Measurements from ENCODE around the gene COL4A2.
A peak's percentile ranks its signal among the peaks of the same experiment; 100 is the strongest.

The COL4A2 gene

GRCh38 chr13:110299283-110299840, 7.7 kb upstream of the COL4A2 start:
- Histone ChIP-seq H3K9me3 (ENCODE audit: low read length) (no peaks in the 10 kb centered on the region), H2AFZ (ENCODE audit: low read depth, low read length) (no peak overlapping the region), H3K4me1 (ENCODE audit: insufficient read depth, low read length) (peaks cover 6% of the 10 kb centered on the region), H3K4me3 (ENCODE audit: low read length) (no peak overlapping the region), H3K36me3 (ENCODE audit: insufficient read depth, low read length) (no peaks in the 10 kb centered on the region), H3K27me3 (ENCODE audit: insufficient read depth, low read length) (no peaks in the 10 kb centered on the region)

- H3K4me1 ChIP-seq (ENCODE audit: insufficient read depth, low read length) = peaks cover 9% of the 10 kb centered on the region
Measured at GRCh38 chr13:110300090-110300815, 6.8 kb upstream of the COL4A2 start.

GRCh38 chr13:110301083-110301482, 6.0 kb upstream of the COL4A2 start:
- H3K9me3 ChIP-seq (ENCODE audit: low read length) = no peaks in the 10 kb centered on the region
- no peaks in the 10 kb centered on the region for H3K36me3 ChIP-seq (ENCODE audit: insufficient read depth, low read length)
- H3K4me1 ChIP-seq (ENCODE audit: insufficient read depth, low read length) = peaks cover 16% of the 10 kb centered on the region
- no peak overlapping the region for H3K4me3 ChIP-seq (ENCODE audit: low read length)
- no peaks in the 10 kb centered on the region for H3K27me3 ChIP-seq (ENCODE audit: insufficient read depth, low read length)
- H2AFZ ChIP-seq (ENCODE audit: low read depth, low read length) = no peak overlapping the region

More at GRCh38 chr13:110300090-110300815, 6.8 kb upstream of the COL4A2 start:
- H2AFZ ChIP-seq (ENCODE audit: low read depth, low read length) = no peak overlapping the region
- no peaks in the 10 kb centered on the region for H3K36me3 ChIP-seq (ENCODE audit: insufficient read depth, low read length)
- no peaks in the 10 kb centered on the region for H3K27me3 ChIP-seq (ENCODE audit: insufficient read depth, low read length)
- no peaks in the 10 kb centered on the region for H3K9me3 ChIP-seq (ENCODE audit: low read length)
- H3K4me3 ChIP-seq (ENCODE audit: low read length) = no peak overlapping the region

- Histone ChIP-seq H3K9me3 (ENCODE audit: low read length) (no peaks in the 10 kb centered on the region), H3K36me3 (ENCODE audit: insufficient read depth, low read length) (no peaks in the 10 kb centered on the region), H2AFZ (ENCODE audit: low read depth, low read length) (no peak overlapping the region), H3K4me3 (ENCODE audit: low read length) (no peak overlapping the region), H3K27me3 (ENCODE audit: insufficient read depth, low read length) (no peaks in the 10 kb centered on the region), H3K4me1 (ENCODE audit: insufficient read depth, low read length) (peaks cover 13% of the 10 kb centered on the region)
Measured at GRCh38 chr13:110301606-110302553, 5.2 kb upstream of the COL4A2 start.

- Histone ChIP-seq H3K4me3 (ENCODE audit: low read length) (no peak overlapping the region), H3K36me3 (ENCODE audit: insufficient read depth, low read length) (no peaks in the 10 kb centered on the region), H2AFZ (ENCODE audit: low read depth, low read length) (no peak overlapping the region), H3K9me3 (ENCODE audit: low read length) (no peaks in the 10 kb centered on the region), H3K27me3 (ENCODE audit: insufficient read depth, low read length) (no peaks in the 10 kb centered on the region), H3K4me1 (ENCODE audit: insufficient read depth, low read length) (peaks cover 13% of the 10 kb centered on the region)
Measured at GRCh38 chr13:110302997-110303396, 4.1 kb upstream of the COL4A2 start.

GRCh38 chr13:110303644-110304043, 3.4 kb upstream of the COL4A2 start:
- Histone ChIP-seq H2AFZ (ENCODE audit: low read depth, low read length) (no peak overlapping the region), H3K9me3 (ENCODE audit: low read length) (no peaks in the 10 kb centered on the region), H3K4me1 (ENCODE audit: insufficient read depth, low read length) (peaks cover 15% of the 10 kb centered on the region), H3K4me3 (ENCODE audit: low read length) (no peak overlapping the region), H3K36me3 (ENCODE audit: insufficient read depth, low read length) (no peaks in the 10 kb centered on the region), H3K27me3 (ENCODE audit: insufficient read depth, low read length) (no peaks in the 10 kb centered on the region)

GRCh38 chr13:110304256-110304655, 2.8 kb upstream of the COL4A2 start:
- Histone ChIP-seq H3K9me3 (ENCODE audit: low read length) (no peaks in the 10 kb centered on the region), H3K36me3 (ENCODE audit: insufficient read depth, low read length) (no peaks in the 10 kb centered on the region), H3K4me3 (ENCODE audit: low read length) (no peak overlapping the region), H3K27me3 (ENCODE audit: insufficient read depth, low read length) (no peaks in the 10 kb centered on the region), H2AFZ (ENCODE audit: low read depth, low read length) (no peak overlapping the region), H3K4me1 (ENCODE audit: insufficient read depth, low read length) (peaks cover 21% of the 10 kb centered on the region)

GRCh38 chr13:110305001-110305400, 2.1 kb upstream of the COL4A2 start:
- Histone ChIP-seq H3K36me3 (ENCODE audit: insufficient read depth, low read length) (peaks cover 1% of the 10 kb centered on the region), H3K4me1 (ENCODE audit: insufficient read depth, low read length) (peaks cover 23% of the 10 kb centered on the region), H3K4me3 (ENCODE audit: low read length) (no peak overlapping the region)

GRCh38 chr13:110305544-110305943, 1.5 kb upstream of the COL4A2 start:
- H3K9me3 ChIP-seq (ENCODE audit: low read length) = no peaks in the 10 kb centered on the region
- no peak overlapping the region for H2AFZ ChIP-seq (ENCODE audit: low read depth, low read length)
- H3K36me3 ChIP-seq (ENCODE audit: insufficient read depth, low read length) = peaks cover 4% of the 10 kb centered on the region
- H3K27me3 ChIP-seq (ENCODE audit: insufficient read depth, low read length) = no peaks in the 10 kb centered on the region
- peaks cover 23% of the 10 kb centered on the region for H3K4me1 ChIP-seq (ENCODE audit: insufficient read depth, low read length)
- peak overlapping the region; percentile 66 for H3K4me3 ChIP-seq (ENCODE audit: low read length)

More at GRCh38 chr13:110305001-110305400, 2.1 kb upstream of the COL4A2 start:
- Histone ChIP-seq H3K27me3 (ENCODE audit: insufficient read depth, low read length) (no peaks in the 10 kb centered on the region), H2AFZ (ENCODE audit: low read depth, low read length) (no peak overlapping the region), H3K9me3 (ENCODE audit: low read length) (no peaks in the 10 kb centered on the region)

GRCh38 chr13:110305949-110306339, 1.1 kb upstream of the COL4A2 start:
- H3K9me3 ChIP-seq (ENCODE audit: low read length) = no peaks in the 10 kb centered on the region
- peaks cover 23% of the 10 kb centered on the region for H3K4me1 ChIP-seq (ENCODE audit: insufficient read depth, low read length)
- H3K36me3 ChIP-seq (ENCODE audit: insufficient read depth, low read length) = peaks cover 8% of the 10 kb centered on the region
- H3K4me3 ChIP-seq (ENCODE audit: low read length) = peak overlapping the region; percentile 66
- H2AFZ ChIP-seq (ENCODE audit: low read depth, low read length) = no peak overlapping the region
- no peaks in the 10 kb centered on the region for H3K27me3 ChIP-seq (ENCODE audit: insufficient read depth, low read length)

- Histone ChIP-seq H3K36me3 (ENCODE audit: insufficient read depth, low read length) (peaks cover 13% of the 10 kb centered on the region), H3K4me1 (ENCODE audit: insufficient read depth, low read length) (peaks cover 23% of the 10 kb centered on the region)
Measured at GRCh38 chr13:110306340-110306959, 634 bp upstream of the COL4A2 start.

GRCh38 chr13:110307767-110308655, 927 bp downstream of the COL4A2 start:
- peak overlapping the region; percentile 94 for H2AFZ ChIP-seq (ENCODE audit: low read depth, low read length)
- peak overlapping the region; percentile 66 for H3K4me3 ChIP-seq (ENCODE audit: low read length)
- no peaks in the 10 kb centered on the region for H3K27me3 ChIP-seq (ENCODE audit: insufficient read depth, low read length)
- H3K4me1 ChIP-seq (ENCODE audit: insufficient read depth, low read length) = peaks cover 23% of the 10 kb centered on the region
- no peaks in the 10 kb centered on the region for H3K9me3 ChIP-seq (ENCODE audit: low read length)
- peaks cover 16% of the 10 kb centered on the region for H3K36me3 ChIP-seq (ENCODE audit: insufficient read depth, low read length)

More at GRCh38 chr13:110306340-110306959, 634 bp upstream of the COL4A2 start:
- Histone ChIP-seq H3K27me3 (ENCODE audit: insufficient read depth, low read length) (no peaks in the 10 kb centered on the region), H2AFZ (ENCODE audit: low read depth, low read length) (peak overlapping the region; percentile 94), H3K4me3 (ENCODE audit: low read length) (peak overlapping the region; percentile 66), H3K9me3 (ENCODE audit: low read length) (no peaks in the 10 kb centered on the region)

Data from neuron (in vitro differentiated cells).